Hepatocyte (in vitro differentiated cells): ENCODE data around the gene LMNB1. TPM values are rescaled to one million over a fixed set of nuclear protein-coding genes. Genes with fewer than 3 reads are reported as not detected.

ENCODE experiments used
- DNase-seq: peaks from one replicate; pipeline ENCODE4 v3.0.0-alpha.2; 2016; ENCODE audit warnings: low spot score
- H2AFZ ChIP-seq: fragments of 200-600 bp; sonication (generic); 2 replicates; pipeline ENCODE4 v1.6.0; 2016; ENCODE audit warnings: antibody characterized with exemption, mild to moderate bottlenecking
- H3K27ac ChIP-seq: fragments of 200-600 bp; sonication (generic); 2 replicates; pipeline ENCODE4 v1.5.1; 2016; ENCODE audit warnings: mild to moderate bottlenecking
- H3K27me3 ChIP-seq: fragments of 200-600 bp; sonication (generic); 2 replicates; pipeline ENCODE4 v1.6.1; 2016
- H3K36me3 ChIP-seq: fragments of 200-600 bp; sonication (generic); replicated peaks from 2 replicates; pipeline ENCODE4 v1.5.1; 2016; ENCODE audit warnings: low read depth; ENCODE audit not compliant: insufficient read depth
- H3K4me1 ChIP-seq: fragments of 200-600 bp; sonication (generic); 2 replicates; pipeline ENCODE4 v1.5.1; 2016; ENCODE audit warnings: mild to moderate bottlenecking, moderate library complexity; ENCODE audit not compliant: insufficient read depth
- H3K4me2 ChIP-seq: fragments of 200-600 bp; sonication (generic); 2 replicates; pipeline ENCODE4 v1.6.0; 2016
- H3K4me3 ChIP-seq: fragments of 200-600 bp; sonication (generic); 2 replicates; pipeline ENCODE4 v1.5.1; 2016; ENCODE audit warnings: mild to moderate bottlenecking
- H3K79me2 ChIP-seq: fragments of 200-600 bp; sonication (generic); 2 replicates; pipeline ENCODE4 v1.6.0; 2017; ENCODE audit warnings: mild to moderate bottlenecking
- H3K9me2 ChIP-seq: fragments of 200-600 bp; sonication (generic); replicated peaks from 2 replicates; pipeline ENCODE4 v1.6.0; 2017; ENCODE audit warnings: mild to moderate bottlenecking; ENCODE audit not compliant: insufficient read depth
- H3K9me3 ChIP-seq: fragments of 200-600 bp; sonication (generic); 2 replicates; pipeline ENCODE4 v1.5.1; 2016; ENCODE audit warnings: low read depth, mild to moderate bottlenecking
- H4K20me1 ChIP-seq: fragments of 200-600 bp; sonication (generic); 2 replicates; pipeline ENCODE4 v1.6.0; 2016; ENCODE audit warnings: mild to moderate bottlenecking; ENCODE audit not compliant: insufficient read depth, poor library complexity, severe bottlenecking
- EZH2 ChIP-seq: fragments of 200-600 bp; sonication (generic); IDR thresholded peaks from 2 replicates; pipeline ENCODE4 v1.6.1; 2016; ENCODE audit warnings: antibody characterized with exemption, mild to moderate bottlenecking, borderline replicate concordance
- EZH2phosphoT487 ChIP-seq: fragments of 200-600 bp; sonication (generic); IDR thresholded peaks from one replicate; pipeline ENCODE4 v1.6.1; 2018; ENCODE audit warnings: antibody characterized with exemption, mild to moderate bottlenecking, low read depth, moderate library complexity; ENCODE audit not compliant: unreplicated experiment, severe bottlenecking
- WGBS: methylation state at CpG from one replicate; pipeline ENCODE4 v1.1.6; 2016; ENCODE audit warnings: low lambda C conversion rate; ENCODE audit errors: missing lambda C conversion rate; 5-methylcytosine and 5-hydroxymethylcytosine counted together
- polyA plus RNA-seq: library from polyadenylated mRNA; unstranded; fragments of >200 nt; fragmentation: Nextera tagmentation; extraction: Ambion mirVana; gene quantifications from 2 replicates; pipeline ENCODE4 v1.2.1, GENCODE V29; 2016
- total RNA-seq: library from RNA; depleted of rRNA; stranded (reverse); fragments of >200 nt; gene quantifications from 2 replicates; pipeline ENCODE4 v1.2.3, GENCODE V29; 2014
- TF ChIP-seq, protein P1 (sequence below): fragments of 200-600 bp; sonication (generic); IDR thresholded peaks from 2 replicates; pipeline ENCODE4 v1.5.1; 2016; ENCODE audit warnings: antibody characterized with exemption, mild to moderate bottlenecking; ENCODE audit not compliant: poor library complexity

LMNB1 gene
- total and polyA plus RNA-seq, 2 experiments from 2014 or later = 12.9 to 30.8 TPM

DNA sequence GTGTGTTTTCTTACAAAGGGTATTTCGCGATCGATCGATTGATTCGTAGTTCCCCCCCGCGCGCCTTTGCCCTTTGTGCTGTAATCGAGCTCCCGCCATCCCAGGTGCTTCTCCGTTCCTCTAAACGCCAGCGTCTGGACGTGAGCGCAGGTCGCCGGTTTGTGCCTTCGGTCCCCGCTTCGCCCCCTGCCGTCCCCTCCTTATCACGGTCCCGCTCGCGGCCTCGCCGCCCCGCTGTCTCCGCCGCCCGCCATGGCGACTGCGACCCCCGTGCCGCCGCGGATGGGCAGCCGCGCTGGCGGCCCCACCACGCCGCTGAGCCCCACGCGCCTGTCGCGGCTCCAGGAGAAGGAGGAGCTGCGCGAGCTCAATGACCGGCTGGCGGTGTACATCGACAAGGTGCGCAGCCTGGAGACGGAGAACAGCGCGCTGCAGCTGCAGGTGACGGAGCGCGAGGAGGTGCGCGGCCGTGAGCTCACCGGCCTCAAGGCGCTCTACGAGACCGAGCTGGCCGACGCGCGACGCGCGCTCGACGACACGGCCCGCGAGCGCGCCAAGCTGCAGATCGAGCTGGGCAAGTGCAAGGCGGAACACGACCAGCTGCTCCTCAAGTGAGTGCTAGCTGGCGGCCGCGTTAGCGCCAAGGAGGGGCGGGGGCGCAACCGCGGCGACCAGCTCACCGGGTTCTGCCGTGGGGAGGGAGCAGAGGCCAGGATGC lies 480 bp downstream of the LMNB1 start:
- Histone ChIP-seq H3K9me3 (no peaks in the 10 kb centered on the region), H2AFZ (peak overlapping the region; percentile 72), H4K20me1 (no peaks in the 10 kb centered on the region), H3K79me2 (peaks cover 38% of the 10 kb centered on the region), H3K4me2 (peak overlapping the region; percentile 96), H3K9me2 (no peaks in the 10 kb centered on the region), H3K27ac (peak overlapping the region; percentile 92), H3K36me3 (no peaks in the 10 kb centered on the region), H3K4me3 (peak overlapping the region; percentile 99), H3K27me3 (no peaks in the 10 kb centered on the region), H3K4me1 (no peaks in the 10 kb centered on the region)
- DNase-seq = peak; percentile 76
- no peak for TF ChIP-seq EZH2
- TF ChIP-seq, protein P1, sequence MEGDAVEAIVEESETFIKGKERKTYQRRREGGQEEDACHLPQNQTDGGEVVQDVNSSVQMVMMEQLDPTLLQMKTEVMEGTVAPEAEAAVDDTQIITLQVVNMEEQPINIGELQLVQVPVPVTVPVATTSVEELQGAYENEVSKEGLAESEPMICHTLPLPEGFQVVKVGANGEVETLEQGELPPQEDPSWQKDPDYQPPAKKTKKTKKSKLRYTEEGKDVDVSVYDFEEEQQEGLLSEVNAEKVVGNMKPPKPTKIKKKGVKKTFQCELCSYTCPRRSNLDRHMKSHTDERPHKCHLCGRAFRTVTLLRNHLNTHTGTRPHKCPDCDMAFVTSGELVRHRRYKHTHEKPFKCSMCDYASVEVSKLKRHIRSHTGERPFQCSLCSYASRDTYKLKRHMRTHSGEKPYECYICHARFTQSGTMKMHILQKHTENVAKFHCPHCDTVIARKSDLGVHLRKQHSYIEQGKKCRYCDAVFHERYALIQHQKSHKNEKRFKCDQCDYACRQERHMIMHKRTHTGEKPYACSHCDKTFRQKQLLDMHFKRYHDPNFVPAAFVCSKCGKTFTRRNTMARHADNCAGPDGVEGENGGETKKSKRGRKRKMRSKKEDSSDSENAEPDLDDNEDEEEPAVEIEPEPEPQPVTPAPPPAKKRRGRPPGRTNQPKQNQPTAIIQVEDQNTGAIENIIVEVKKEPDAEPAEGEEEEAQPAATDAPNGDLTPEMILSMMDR = peak; percentile 19
- TF ChIP-seq EZH2phosphoT487 = no peak
- under 1% methylated on average over 75 of the region's 93 CpGs for WGBS

DNA sequence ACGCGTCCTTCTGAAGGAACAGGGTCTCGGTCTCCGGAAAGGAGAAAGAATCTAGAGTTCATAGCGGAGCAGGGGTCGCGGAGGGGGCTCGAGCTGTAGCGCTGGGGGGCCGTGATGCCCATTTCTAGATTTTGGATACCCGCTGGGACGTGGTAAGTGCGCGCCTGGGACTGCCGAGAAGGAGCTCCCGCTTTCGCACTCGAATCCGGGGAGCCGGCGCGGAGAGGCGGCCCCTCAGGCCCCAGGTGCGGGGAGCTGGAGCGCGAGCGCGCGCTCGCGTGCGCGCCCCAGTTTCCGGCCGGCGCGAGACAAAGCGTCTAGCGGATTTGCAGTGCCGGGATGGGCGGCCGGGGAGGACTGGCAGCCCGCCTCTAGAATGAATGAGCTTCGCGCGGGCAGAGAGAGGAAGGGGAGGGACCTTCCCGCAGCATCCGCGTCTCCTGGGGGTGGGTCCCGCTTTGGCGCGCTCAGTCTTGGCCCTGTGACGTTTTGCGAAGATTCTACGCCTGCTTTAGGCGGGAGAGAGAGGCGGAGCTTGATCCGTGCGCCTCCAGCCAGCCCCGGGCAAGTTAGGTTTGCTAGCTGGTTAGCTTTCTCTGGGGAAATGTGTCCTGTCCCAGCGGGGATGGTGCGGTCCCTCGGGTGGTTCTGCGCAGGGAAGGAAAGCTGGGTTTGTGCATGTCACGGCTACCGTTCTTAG lies 1.2 kb downstream of the LMNB1 start:
- no peaks in the 10 kb centered on the region for H3K9me3 ChIP-seq
- no peaks in the 10 kb centered on the region for H4K20me1 ChIP-seq
- H3K27ac ChIP-seq = peak overlapping the region; percentile 92
- peak; percentile 89 for DNase-seq
- H2AFZ ChIP-seq = peak overlapping the region; percentile 72
- H3K36me3 ChIP-seq = no peaks in the 10 kb centered on the region
- H3K4me3 ChIP-seq = peak overlapping the region; percentile 99
- H3K27me3 ChIP-seq = no peaks in the 10 kb centered on the region
- no peak for TF ChIP-seq EZH2
- H3K4me1 ChIP-seq = no peaks in the 10 kb centered on the region
- no peaks in the 10 kb centered on the region for H3K9me2 ChIP-seq
- peak overlapping the region; percentile 96 for H3K4me2 ChIP-seq
- WGBS = under 1% methylated on average over 55 of the region's 66 CpGs
- peaks cover 45% of the 10 kb centered on the region for H3K79me2 ChIP-seq

DNA sequence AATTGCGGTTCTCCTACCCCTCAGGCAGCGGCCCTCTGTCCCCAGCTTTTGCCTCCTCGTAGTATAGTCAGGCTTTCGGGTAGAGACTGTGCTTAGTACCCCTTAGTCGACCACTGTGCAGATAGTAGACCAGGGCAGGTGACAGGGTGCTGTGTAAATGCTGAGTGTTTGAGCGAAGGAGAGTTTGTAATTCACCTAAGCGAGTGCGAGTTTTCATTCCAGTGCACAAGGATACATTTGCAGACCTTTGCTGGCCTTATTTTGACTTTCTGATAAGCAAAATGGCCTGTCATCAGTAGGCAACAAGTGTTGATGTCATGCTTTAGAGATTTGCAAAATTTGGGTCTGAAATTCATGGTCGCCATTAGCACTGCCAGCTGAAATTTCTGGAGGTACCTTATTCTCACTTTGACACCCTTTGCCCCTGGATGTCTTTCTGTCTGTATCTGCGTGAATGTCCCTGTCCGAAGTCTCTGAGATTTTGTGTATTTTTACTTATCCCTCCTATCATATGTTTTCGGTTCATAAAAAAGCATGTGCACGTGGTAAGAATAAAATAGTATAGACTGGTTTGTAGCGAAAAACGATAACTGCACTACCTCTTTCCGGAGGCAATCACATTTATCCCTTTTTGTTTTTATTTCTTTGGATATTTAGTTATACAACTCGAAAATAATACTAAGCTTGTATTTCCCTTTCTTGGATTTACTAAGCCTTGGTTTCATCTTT lies 1.9 kb downstream of the LMNB1 start:
- Histone ChIP-seq H3K27me3 (no peaks in the 10 kb centered on the region), H3K4me1 (no peaks in the 10 kb centered on the region), H3K79me2 (peaks cover 53% of the 10 kb centered on the region), H4K20me1 (no peaks in the 10 kb centered on the region), H3K9me2 (no peaks in the 10 kb centered on the region), H3K27ac (peak overlapping the region; percentile 92), H3K4me3 (peak overlapping the region; percentile 99), H2AFZ (peak overlapping the region; percentile 72), H3K9me3 (no peaks in the 10 kb centered on the region), H3K4me2 (peak overlapping the region; percentile 96), H3K36me3 (no peaks in the 10 kb centered on the region)
- DNase-seq = no peak
- TF ChIP-seq, protein P1 = no peak
- no peak for TF ChIP-seq EZH2phosphoT487
- no peak for TF ChIP-seq EZH2
- WGBS = 26% methylated on average over 17 of the region's 17 CpGs
